ENCODE data around the gene AKIRIN1.
"Not testable (repeated sequence)": the region's sequence is repeated elsewhere in the genome, so short reads cannot be mapped to it uniquely, and the experiment has no call there.

AKIRIN1 gene

GRCh38 chr1:38997034-38997900 lies 6.2 kb downstream of the AKIRIN1 start:
- no peak for DNase-seq

- DNase-seq, result no peak
These were observed 6.8 kb downstream of the AKIRIN1 start for GRCh38 chr1:38997901-38998190.

DNA sequence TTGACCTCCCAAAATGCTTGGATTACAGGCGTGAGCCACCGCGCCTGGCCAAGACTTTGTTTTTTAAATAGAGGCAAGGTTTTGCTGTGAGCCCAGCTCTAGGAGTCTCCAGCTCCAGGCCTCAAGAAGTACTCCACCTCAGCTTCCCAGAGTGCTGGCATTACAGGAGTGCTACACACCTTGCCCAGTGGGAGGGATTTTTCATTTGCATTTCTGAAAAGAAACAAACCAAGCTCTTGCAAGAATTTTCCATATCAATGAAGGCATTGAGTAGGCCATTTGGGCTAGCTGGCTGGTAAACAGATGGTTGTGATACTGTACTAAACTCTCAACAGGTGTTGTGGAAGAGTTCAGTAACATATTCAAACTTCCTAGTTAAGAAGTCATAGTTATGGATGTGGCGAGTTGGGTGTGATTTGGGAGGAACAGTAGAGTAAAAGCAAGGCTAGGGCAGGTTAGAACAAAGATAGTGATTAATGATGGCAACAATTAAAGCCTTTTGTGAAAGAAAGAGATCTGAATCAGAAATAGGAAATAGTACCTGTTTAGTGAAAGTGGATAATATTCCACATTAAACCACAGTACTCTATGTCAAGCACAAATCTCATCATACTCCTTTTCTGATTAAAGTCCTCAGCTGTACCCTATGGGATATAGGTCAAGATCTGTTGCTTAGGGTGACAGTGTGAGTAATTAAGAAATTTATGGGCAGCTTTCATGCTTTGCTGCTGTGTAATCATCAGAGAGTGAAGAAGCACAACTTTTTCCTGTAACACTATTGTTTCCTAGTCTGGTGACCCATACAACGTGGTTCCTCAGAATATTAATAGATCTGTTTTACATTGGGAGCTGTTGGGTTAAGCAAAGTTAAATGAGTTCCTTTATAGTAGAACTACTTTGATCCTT lies 10.7 kb downstream of the AKIRIN1 start:
- no peak for DNase-seq

DNA sequence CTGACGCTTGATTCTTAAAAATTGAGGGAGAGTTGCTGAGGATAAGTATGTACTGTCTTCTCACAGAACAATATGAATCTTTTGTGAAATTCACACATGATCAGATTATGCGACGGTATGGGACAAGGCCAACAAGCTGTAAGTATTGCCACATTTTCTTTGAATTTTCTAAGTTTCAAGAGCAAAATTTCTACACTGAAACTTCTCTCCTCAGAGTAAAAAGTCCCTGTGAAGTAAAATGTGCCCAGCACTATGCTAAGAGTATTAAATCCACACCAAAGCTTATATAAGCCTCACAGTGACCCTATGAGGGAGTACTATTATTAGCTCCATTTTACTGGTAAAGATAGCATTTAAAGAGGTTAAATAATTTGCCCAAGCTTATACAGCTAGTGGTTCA lies 12.2 kb downstream of the AKIRIN1 start:
- DNase-seq, result no peak

GRCh38 chr1:39003794-39004193 lies 12.7 kb downstream of the AKIRIN1 start:
- no peak for DNase-seq

DNA sequence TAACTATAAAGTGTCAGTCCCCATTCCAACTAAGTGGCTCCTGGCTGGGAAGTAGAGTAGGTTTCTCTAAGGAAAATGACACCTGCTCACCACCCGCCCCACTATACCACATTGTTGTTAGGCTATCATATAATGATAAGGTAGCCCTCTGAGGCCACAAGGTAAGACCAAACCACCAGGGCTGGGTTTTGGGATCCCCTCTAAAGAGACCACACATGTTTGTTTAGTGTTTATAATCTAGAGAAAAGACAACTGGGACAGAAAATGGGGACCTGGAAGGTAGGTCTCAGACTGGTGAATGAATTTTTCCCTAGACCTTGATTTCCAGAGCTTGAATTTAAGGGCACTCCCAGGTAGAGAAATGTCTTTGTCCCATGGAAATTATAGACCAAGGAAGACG lies 15.2 kb downstream of the AKIRIN1 start:
- DNase-seq, result no peak

GRCh38 chr1:39006726-39007645 lies 15.9 kb downstream of the AKIRIN1 start:
- no peak for DNase-seq

DNA sequence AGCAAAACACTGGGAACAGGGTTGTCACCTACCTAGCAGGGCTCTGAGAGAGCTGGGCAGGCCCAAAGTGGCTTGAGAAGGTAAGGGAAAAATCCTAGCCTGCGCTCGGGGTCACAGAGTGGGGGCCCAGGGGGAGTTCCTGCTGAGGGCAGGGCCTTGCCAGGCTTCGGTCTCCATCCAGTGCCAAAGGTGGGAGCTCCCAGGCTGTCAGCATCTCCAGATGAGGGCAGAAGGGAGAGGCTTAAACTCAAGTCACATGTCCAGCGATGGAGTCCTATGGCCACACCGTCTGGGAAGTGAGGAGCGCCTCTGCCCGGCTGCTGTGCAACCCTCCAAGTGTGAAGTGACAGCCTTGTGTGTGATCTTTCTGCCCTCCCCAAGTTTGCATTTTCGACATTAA lies 23.9 kb downstream of the AKIRIN1 start:
- not testable (repeated sequence) for DNase-seq

DNA sequence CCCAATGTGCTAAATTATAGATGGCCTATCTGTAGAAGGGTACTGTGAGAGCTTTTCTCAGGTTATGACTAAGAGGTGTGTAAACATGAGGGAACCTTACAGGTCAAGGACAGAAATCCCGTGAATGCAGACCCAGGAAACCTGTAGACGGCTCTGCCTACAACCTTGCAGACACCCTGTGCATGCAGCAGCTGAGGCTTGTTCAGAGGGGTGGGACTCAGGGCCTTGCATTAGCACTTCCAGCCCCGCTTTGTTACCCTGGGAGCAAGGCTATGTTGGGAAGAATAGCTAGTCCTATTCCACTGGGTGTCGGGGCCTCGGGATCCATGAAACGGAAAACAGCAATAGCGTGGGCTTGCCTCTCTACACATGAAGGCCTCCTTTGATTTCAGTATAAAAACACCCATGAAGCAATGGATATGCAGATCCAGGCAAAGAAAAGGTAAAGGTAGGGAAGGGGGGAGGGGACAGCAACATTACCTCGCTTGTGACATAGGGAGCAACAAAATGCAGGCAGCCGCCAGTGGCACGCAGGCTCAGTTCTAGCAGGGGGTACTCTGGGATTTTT lies 25.6 kb downstream of the AKIRIN1 start:
- no peak for DNase-seq

- no peak for DNase-seq
These were observed 26.2 kb downstream of the AKIRIN1 start for GRCh38 chr1:39017266-39017665.

DNA sequence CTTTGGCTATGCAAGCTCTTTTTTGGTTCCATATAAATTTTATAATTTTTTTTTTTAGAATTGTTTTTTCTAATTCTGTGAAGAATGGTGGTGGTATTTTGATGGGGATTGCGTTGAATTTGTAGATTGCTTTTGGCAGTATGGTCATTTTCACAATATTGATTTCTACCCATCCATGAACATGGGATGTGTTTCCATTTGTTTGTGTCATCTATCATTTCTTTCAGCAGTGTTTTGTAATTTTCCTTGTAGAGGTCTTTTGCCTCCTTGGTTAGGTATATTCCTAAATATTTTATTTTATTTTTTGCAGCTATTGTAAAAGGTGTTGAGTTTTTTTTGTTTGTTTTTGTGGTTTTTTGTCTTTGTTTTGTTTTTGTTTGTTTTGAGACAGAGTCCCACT lies 29.4 kb downstream of the AKIRIN1 start:
- not testable (repeated sequence) for DNase-seq

DNA sequence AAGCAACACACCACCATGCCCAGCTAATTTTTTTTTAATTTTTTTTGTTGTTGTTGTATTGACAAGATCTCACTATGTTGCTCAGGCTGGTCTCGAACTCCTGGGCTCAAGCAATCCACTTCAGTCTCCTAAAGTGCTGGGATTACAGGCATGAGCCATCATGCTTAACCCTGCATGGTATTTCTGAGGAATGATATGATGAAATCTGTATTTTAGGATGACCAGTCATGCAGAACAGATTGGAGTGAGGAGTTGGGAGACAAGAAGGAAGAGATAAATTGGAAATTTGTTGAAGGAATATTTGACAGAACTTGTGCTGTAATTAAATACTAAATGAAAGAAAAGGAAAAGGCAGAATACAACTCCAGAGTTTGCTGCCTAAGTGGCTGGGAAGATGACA lies 30.4 kb downstream of the AKIRIN1 start:
- no peak for DNase-seq

GRCh38 chr1:39023140-39023539 lies 32.1 kb downstream of the AKIRIN1 start:
- no peak for DNase-seq

DNA sequence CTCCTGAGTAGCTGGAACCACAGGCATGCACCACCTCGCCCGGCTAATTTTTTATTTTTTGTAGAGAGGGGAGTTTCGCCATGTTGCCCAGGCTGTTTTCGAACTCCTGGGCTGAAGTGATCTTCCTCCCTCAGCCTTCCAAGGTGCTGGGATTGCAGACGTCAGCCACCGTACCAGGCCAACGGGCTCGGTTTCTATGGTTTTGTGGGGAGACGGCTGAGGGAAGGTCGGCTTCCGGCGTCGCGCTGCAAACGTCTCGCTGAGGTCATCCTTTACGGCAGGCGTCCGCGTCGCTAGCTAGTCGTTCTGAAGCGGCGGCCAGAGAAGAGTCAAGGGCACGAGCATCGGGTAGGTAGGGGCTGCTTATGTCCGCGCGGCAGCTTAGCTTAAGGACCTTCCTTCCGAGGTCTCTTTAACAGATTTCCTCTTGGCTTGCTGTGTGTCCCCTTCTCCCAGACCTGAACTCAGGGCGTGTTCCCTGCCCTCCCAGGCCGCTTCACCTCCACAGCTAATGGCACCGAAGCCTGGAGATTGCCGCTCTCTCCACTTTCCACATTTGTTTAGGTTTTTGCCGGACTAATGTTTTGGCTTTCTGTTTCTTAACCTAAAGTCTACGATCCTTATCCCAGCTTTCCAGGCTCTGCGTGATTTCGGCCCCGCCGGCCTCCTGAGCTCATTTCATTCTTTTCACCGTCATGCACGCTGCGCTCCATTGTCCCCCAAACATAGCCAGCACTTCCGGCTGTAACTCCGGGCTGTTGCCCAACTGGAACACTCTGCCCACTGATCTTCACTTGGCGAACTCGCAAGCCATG lies 35.2 kb downstream of the AKIRIN1 start, which contains the start of gene NDUFS5:
NDUFS5 (plus strand) TSS at position 300 of the 815 bp plus-strand sequence. CDS start 2,375 bp downstream, outside the sequence.
- peak; percentile 83 for DNase-seq

DNA sequence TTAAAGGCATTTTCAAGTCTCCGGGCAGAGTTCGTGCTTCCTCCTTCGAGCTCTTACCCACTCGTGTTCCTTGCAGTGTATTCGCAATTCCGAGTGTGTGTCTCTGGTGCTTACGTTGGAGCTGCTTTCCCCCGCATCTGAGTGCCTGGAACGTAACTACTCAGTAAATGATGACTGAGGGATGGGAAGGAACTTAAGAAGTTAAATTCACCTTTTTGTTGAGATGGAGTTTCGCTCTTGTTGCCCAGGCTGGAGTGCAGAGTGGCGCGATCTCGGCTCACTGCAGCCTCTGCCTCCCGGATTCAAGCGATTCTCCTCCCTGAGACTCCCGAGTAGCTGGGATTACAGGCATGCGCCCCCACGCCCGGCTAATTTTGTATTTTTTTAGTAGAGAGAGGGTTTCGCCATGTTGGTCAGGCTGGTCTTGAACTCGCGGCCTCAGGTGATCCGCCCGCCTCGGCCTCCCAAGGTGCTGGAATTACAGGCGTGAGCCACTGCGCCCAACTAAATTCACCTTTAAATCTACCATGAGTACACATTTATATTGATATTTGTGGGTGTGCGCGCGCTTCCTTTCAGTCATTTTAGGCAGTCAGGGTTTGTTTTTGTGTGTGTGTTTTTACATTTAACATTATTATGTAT lies 35.9 kb downstream of the AKIRIN1 start:
- no peak for DNase-seq

GRCh38 chr1:39034114-39034654 lies 43.1 kb downstream of the AKIRIN1 start:
- no peak for DNase-seq

DNA sequence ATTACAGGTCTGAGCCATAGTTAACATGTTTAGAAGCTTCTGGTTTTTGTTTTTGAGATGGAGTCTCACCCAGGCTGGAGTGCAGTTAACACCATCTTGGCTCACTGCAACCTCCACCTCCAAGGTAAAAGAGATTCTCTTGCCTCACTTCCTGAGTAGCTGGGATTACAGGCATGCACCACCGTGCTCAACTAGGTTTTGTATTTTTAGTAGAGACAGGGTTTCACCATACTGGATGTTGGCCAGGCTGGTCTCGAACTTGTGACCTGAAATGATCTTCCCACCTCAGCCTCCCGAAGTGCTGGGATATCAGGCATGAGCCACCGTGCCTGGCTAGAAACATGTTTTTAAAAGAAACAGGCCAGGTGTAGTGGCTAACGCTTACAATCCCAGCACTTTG lies 45.6 kb downstream of the AKIRIN1 start:
- DNase-seq, result no peak

DNA sequence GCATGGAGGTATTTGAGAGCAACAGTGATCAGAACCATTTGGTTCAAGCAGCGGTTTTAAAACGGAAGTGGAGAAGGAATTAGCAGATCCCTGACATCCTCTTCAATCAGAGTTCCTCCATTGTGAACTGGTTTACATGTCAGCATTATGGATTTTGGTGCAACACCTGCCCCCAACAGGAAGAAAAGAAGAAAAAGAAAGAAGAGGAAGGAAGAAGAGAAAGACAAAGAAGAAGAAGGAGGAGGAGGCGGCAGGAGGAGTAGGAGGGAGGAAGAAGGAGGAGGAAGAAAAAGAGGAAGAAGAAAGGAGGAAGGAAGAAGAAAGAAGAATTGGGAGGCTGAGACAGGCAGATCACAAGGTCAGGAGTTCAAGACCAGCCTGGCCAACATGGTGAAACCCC lies 52.4 kb downstream of the AKIRIN1 start:
- DNase-seq, result no peak

- DNase-seq, result no peak
These were observed 53.7 kb downstream of the AKIRIN1 start for GRCh38 chr1:39044762-39045161.

- DNase-seq, result no peak
These were observed 54.2 kb downstream of the AKIRIN1 start for GRCh38 chr1:39045231-39045630.
